ENCODE measurements around the gene GTF2F2. TPM values are rescaled to one million over a fixed set of nuclear protein-coding genes. Genes with fewer than 3 reads are reported as not detected.

Gene GTF2F2
- total and polyA plus RNA-seq, 2 experiments from 2014 or later, result 15.5 to 21.3 TPM

DNA sequence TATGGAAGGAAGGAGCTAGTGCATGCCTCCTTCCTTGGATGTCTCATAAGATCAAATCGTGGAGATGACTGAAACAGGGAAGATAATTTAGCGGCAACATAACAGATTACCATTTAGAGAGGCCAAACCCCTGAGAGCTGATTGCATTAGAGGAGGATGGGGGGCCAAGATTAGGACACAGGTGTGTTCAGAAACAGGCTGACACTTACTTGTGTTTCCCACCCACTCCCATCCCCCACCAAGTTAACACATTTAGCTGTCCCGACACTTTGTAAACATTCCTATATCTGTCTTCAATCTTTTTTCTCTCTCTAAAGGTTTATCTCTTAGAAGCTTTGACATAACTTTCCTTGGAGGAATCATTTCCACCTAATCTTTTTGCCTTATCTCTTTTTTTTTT lies 129.4 kb downstream of the GTF2F2 start:
- Histone ChIP-seq H3K27me3 (no peaks in the 10 kb centered on the region), H3K9me3 (ENCODE audit: low read depth) (no peaks in the 10 kb centered on the region), H3K4me3 (no peak overlapping the region), H3K4me1 (ENCODE audit: low read depth) (no peaks in the 10 kb centered on the region), H3K27ac (no peak overlapping the region), H3K36me3 (peaks cover 7% of the 10 kb centered on the region)
- no peak for DNase-seq (ENCODE audit: low read depth in 1 of 2, low spot score in 1 of 2)
- TF ChIP-seq, protein P1, sequence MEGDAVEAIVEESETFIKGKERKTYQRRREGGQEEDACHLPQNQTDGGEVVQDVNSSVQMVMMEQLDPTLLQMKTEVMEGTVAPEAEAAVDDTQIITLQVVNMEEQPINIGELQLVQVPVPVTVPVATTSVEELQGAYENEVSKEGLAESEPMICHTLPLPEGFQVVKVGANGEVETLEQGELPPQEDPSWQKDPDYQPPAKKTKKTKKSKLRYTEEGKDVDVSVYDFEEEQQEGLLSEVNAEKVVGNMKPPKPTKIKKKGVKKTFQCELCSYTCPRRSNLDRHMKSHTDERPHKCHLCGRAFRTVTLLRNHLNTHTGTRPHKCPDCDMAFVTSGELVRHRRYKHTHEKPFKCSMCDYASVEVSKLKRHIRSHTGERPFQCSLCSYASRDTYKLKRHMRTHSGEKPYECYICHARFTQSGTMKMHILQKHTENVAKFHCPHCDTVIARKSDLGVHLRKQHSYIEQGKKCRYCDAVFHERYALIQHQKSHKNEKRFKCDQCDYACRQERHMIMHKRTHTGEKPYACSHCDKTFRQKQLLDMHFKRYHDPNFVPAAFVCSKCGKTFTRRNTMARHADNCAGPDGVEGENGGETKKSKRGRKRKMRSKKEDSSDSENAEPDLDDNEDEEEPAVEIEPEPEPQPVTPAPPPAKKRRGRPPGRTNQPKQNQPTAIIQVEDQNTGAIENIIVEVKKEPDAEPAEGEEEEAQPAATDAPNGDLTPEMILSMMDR (IDR thresholded peaks at IDR 0.05; ENCODE audit: low read depth, low read length), result no peak

DNA sequence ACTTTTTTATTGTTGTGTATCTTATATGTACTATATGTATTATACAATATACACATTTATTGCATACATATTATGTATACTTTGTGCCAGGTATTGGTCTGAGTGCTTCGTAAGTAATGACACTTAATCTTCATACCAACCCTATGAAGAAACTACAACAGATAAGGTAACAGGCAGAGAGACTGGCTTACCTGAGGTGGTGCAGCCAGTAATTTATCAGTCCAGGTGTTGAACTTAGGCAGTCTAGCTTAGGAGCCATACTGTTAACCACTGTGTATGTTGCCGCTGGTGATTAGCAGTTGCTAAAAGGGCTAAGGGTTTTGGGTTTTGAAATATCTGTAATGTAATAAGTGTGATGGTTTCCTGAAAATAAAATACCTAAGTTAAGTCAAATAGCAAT lies 134.1 kb downstream of the GTF2F2 start:
- no peaks in the 10 kb centered on the region for H3K9me3 ChIP-seq (ENCODE audit: low read depth)
- TF ChIP-seq, protein P1 (IDR thresholded peaks at IDR 0.05; ENCODE audit: low read depth, low read length), result no peak
- H3K27me3 ChIP-seq, result no peaks in the 10 kb centered on the region
- H3K4me3 ChIP-seq, result no peak overlapping the region
- no peak overlapping the region for H3K27ac ChIP-seq
- peaks cover 7% of the 10 kb centered on the region for H3K36me3 ChIP-seq
- no peak for DNase-seq (ENCODE audit: low read depth in 1 of 2, low spot score in 1 of 2)
- H3K4me1 ChIP-seq (ENCODE audit: low read depth), result no peaks in the 10 kb centered on the region

- TF ChIP-seq, protein P1 (IDR thresholded peaks at IDR 0.05; ENCODE audit: low read depth, low read length), result no peak
- Histone ChIP-seq H3K27ac (no peak overlapping the region), H3K27me3 (no peaks in the 10 kb centered on the region), H3K4me3 (no peak overlapping the region), H3K9me3 (ENCODE audit: low read depth) (no peaks in the 10 kb centered on the region), H3K36me3 (peaks cover 7% of the 10 kb centered on the region), H3K4me1 (ENCODE audit: low read depth) (no peaks in the 10 kb centered on the region)
- DNase-seq (ENCODE audit: low read depth in 1 of 2, low spot score in 1 of 2), result no peak
These were observed 135.1 kb downstream of the GTF2F2 start for GRCh38 chr13:45255247-45255987.

DNA sequence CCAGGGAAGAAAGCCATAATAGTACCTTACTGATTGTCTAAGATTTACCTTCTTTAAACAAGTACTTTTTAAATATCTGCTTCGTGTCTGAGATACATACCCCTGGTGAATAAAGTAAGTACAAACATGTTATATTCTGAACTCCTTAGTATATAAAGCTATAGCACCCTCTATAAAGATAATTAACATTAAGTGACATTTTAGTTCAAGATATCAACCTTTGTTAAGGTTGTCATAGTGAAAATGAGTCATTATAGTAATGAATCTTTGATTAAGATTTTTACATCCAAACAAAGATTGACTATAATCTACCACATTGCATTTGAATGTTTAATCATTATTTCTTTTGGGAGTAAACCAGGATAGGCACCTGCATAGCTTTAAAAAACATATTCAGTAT lies 135.9 kb downstream of the GTF2F2 start:
- TF ChIP-seq, protein P1 (IDR thresholded peaks at IDR 0.05; ENCODE audit: low read depth, low read length), result no peak
- H3K4me1 ChIP-seq (ENCODE audit: low read depth), result no peaks in the 10 kb centered on the region
- H3K9me3 ChIP-seq (ENCODE audit: low read depth), result no peaks in the 10 kb centered on the region
- H3K27me3 ChIP-seq, result no peaks in the 10 kb centered on the region
- no peak for DNase-seq (ENCODE audit: low read depth in 1 of 2, low spot score in 1 of 2)
- H3K36me3 ChIP-seq, result peaks cover 7% of the 10 kb centered on the region
- H3K4me3 ChIP-seq, result no peak overlapping the region
- H3K27ac ChIP-seq, result no peak overlapping the region

GRCh38 chr13:45257638-45258333 lies 137.5 kb downstream of the GTF2F2 start:
- TF ChIP-seq, protein P1 (IDR thresholded peaks at IDR 0.05; ENCODE audit: low read depth, low read length), result no peak
- Histone ChIP-seq H3K4me1 (ENCODE audit: low read depth) (no peaks in the 10 kb centered on the region), H3K27ac (no peak overlapping the region), H3K27me3 (no peaks in the 10 kb centered on the region), H3K36me3 (peaks cover 7% of the 10 kb centered on the region), H3K4me3 (no peak overlapping the region), H3K9me3 (ENCODE audit: low read depth) (no peaks in the 10 kb centered on the region)
- no peak for DNase-seq (ENCODE audit: low read depth in 1 of 2, low spot score in 1 of 2)
